T-helper 2 cell treated with Interferon-gamma antibody and Interleukin-4, amounts not matched to agents 100 ng/mL and 5 ng/mL, for 36 hours (primary cell): ENCODE results near the gene EPN3. TPM values are rescaled to one million over a fixed set of nuclear protein-coding genes. Genes with fewer than 3 reads are reported as not detected.

Experiments used
- intact Hi-C: fragments of 100-400 bp; cut with micrococcal nuclease; formaldehyde crosslinking; loops from one replicate; pipeline ENCODE4 v1.15.1; 2023
- total RNA-seq: library from RNA; stranded (reverse); gene quantifications from 2 replicates; pipeline ENCODE4 v1.2.3, GENCODE V29; 2022

The EPN3 gene
- total RNA-seq, 1 donor from 2014 or later, result not detected

GRCh38 chr17:50585891-50586290, 53.4 kb downstream of the EPN3 start:
- intact Hi-C loops, result no loop called here

DNA sequence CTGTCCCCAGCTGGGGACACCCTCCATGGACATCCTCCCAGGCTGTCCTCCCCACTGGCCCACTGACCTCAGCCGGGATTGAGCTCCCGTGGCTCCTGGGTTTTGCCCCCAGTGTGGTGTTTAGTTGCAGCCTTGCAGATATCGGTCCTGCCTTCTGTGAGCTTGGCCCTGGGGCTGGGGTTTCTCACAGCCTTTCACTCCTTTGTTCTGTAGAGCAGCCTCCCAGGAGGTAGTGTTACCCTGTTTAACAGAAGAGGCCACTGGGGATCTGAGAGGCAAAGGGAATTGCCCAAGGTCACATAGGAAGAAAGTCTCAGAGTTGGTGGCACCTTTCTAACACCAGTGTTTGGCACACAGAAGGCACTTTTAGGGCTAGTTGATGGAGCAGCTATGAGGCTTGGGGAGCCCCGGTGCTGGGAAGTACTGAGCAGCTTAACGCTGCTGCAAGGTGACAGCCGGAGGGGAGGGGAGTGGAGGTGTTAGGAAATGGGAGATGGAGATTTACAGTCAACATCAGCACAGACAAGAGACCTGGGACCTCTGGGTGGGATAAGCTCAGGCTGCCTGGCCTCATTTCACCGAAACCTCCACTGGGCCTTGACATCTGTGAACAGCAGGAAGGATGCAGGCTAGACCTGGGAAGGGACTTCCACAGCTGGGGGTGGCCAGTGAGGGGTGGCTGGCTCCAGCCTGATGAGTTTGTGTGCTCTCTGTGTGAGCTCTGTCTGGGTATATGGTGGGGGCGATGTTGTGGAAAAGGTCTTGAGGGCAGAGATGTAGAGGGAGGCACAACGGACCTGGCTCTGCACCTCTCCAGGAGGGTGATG, 54.1 kb downstream of the EPN3 start:
- intact Hi-C loops, result no loop called here

DNA sequence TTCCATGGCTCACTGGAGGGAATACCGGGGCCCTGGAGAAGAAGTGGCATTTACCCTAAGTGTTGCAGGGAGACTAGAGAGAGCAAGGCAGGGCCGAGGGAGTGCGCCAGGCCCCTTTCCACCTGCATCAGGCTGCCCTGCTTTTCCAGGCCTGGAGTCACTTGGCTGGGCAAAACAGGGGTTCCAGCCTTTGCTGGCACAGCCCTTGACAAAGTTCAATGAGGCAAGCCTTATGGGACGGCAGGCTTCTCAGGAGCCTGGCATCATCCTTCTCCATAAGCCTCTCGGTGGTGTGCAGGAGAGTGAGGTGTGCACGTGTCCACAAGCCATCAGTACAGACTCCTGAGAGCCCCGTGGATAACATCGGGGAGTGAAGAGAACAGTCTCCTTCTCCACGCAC, 55.0 kb downstream of the EPN3 start:
- intact Hi-C loops, result no loop called here

- intact Hi-C loops, result no loop called here
Measured at GRCh38 chr17:50588391-50589049, 56.0 kb downstream of the EPN3 start.

DNA sequence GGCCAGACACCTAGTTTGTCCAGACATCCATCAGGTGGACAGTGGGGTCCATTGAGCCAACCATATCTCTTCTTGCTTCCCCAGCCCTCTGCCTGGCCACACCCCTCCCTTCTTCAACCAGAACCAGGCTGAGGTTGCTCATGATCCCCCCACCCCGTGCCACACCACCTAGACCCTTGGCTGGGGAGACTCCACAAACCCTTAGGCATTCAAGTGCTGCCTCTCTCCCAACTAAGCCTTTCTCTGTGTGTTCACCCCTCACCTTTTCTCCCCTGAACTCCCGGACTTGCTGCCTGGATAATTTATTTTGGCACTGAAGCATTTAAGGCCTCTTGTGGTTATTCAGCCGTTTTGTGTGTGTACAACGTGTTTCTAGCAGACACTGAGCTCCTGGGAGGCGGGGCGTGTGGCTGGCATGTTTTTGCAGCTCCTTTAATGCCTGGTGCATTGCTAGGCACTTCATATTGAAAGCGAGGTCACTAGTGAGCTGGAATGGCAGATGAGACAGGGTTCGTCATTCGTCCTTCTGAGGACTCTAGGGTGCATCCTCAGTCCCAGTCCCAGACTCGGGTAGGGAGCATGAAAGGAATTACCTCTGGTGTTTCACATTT, 56.7 kb downstream of the EPN3 start:
- intact Hi-C loops, result no loop called here

GRCh38 chr17:50590946-50591737, 58.6 kb downstream of the EPN3 start:
- intact Hi-C loops, result no loop called here

DNA sequence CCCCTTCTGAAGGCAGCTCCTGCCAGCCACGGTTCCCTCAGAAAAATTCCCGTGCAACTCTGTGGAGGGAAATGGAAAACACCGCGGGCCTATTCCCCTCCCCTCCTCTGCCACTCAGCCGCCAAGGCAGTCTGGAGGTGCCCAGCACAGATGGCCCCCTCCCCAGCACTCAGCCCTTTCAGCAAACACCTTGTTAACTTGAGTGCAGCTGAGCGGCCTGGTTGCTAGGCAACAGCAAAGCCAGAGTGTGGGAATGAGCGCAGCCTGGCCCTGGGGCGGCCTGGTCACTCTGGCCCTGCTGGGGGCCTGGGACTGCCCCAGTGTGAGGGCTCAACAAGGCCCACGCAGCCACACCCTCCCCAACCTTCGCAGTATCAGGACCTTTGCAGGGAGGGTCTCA, 60.8 kb downstream of the EPN3 start:
- intact Hi-C loops, result no loop called here

Other genes with a start within 250 kb of the EPN3 start
- gene XYLT2, start 186.6 kb upstream of the EPN3 start, total RNA-seq, result 34.3 and 35.9 TPM in 2 replicates
- gene MRPL27, start 159.6 kb upstream of the EPN3 start, total RNA-seq, result 75.6 and 81.1 TPM in 2 replicates
- gene EME1, start 159.5 kb upstream of the EPN3 start, total RNA-seq, result 16.2 and 23.2 TPM in 2 replicates
- gene LRRC59, start 135.2 kb upstream of the EPN3 start, total RNA-seq, result 92.8 and 94.4 TPM in 2 replicates
- 27.3 and 29.5 TPM in 2 replicates for gene ACSF2, start 106.5 kb upstream of the EPN3 start, total RNA-seq
- not detected in 2 replicates for gene CHAD, start 63.9 kb upstream of the EPN3 start, total RNA-seq
- gene RSAD1, start 53.9 kb upstream of the EPN3 start, total RNA-seq, result 31.6 and 32.3 TPM in 2 replicates
- gene MYCBPAP, start 24.3 kb upstream of the EPN3 start, total RNA-seq, result 6.4 and 6.8 TPM in 2 replicates
- gene SPATA20, start 14.4 kb downstream of the EPN3 start, total RNA-seq, result 13.5 and 14.5 TPM in 2 replicates
- 0.02 TPM in 1 of 2 replicates, not detected in the other for gene CACNA1G, start 28.0 kb downstream of the EPN3 start, total RNA-seq
- not detected in 2 replicates for gene ABCC3, start 102.1 kb downstream of the EPN3 start, total RNA-seq
- gene ANKRD40, start 175.2 kb downstream of the EPN3 start, total RNA-seq, result 35.9 and 38.4 TPM in 2 replicates
- gene LUC7L3, start 186.9 kb downstream of the EPN3 start, total RNA-seq, result 110 and 114 TPM in 2 replicates
- not detected in 2 replicates for gene ANKRD40CL, start 234.8 kb downstream of the EPN3 start, total RNA-seq